GM23338 (cell line): ENCODE results near the gene IFI16. TPM values are rescaled to one million over a fixed set of nuclear protein-coding genes. Genes with fewer than 3 reads are reported as not detected.

Experiments used
- ATAC-seq: fragments of 200-7000 bp; cut with Tn5 transposase; 3 replicates; pipeline ENCODE4 v1.9.1; 2020
- DNase-seq: peaks from one replicate; pipeline ENCODE4 v3.0.0-alpha.2; 2015; ENCODE audit warnings: low spot score
- H2AFZ ChIP-seq: fragments of 200-600 bp; sonication (generic); 2 replicates; pipeline ENCODE4 v1.8.0; 2016; ENCODE audit warnings: antibody characterized with exemption, mild to moderate bottlenecking, moderate library complexity
- H3F3A ChIP-seq: fragments of 200-600 bp; sonication (generic); replicated peaks from 2 replicates; pipeline ENCODE4 v1.8.0; 2017; ENCODE audit warnings: antibody characterized with exemption, mixed run types, low read depth
- H3K27ac ChIP-seq: fragments of 200-600 bp; sonication (generic); 2 replicates; pipeline ENCODE4 v1.6.1; 2016; ENCODE audit warnings: low read depth
- H3K27me3 ChIP-seq: fragments of 200-600 bp; sonication (generic); 2 replicates; pipeline ENCODE4 v1.8.0; 2016; ENCODE audit warnings: mild to moderate bottlenecking, mixed run types, moderate library complexity; ENCODE audit not compliant: insufficient read depth
- H3K36me3 ChIP-seq: fragments of 200-600 bp; sonication (generic); 2 replicates; pipeline ENCODE4 v1.8.0; 2016; ENCODE audit warnings: mild to moderate bottlenecking; ENCODE audit not compliant: insufficient read depth
- H3K4me1 ChIP-seq: fragments of 200-600 bp; sonication (generic); 2 replicates; pipeline ENCODE4 v1.8.0; 2016; ENCODE audit warnings: mild to moderate bottlenecking, moderate library complexity; ENCODE audit not compliant: insufficient read depth
- H3K4me2 ChIP-seq: fragments of 200-600 bp; sonication (generic); 2 replicates; pipeline ENCODE4 v1.7.1; 2017; ENCODE audit warnings: mixed run types
- H3K4me3 ChIP-seq: fragments of 200-600 bp; sonication (generic); 2 replicates; pipeline ENCODE4 v1.6.1; 2016; ENCODE audit warnings: mixed run types
- H3K79me2 ChIP-seq: fragments of 200-600 bp; sonication (generic); replicated peaks from 2 replicates; pipeline ENCODE4 v1.8.0; 2017; ENCODE audit warnings: mild to moderate bottlenecking; ENCODE audit not compliant: insufficient read depth
- H3K9me2 ChIP-seq: fragments of 200-600 bp; sonication (generic); 2 replicates; pipeline ENCODE4 v1.8.0; 2017; ENCODE audit not compliant: insufficient read depth
- H4K20me1 ChIP-seq: fragments of 200-600 bp; sonication (generic); replicated peaks from 2 replicates; pipeline ENCODE4 v1.8.0; 2017; ENCODE audit warnings: mild to moderate bottlenecking; ENCODE audit not compliant: insufficient read depth
- H3K27ac Mint-ChIP-seq: 2 replicates; pipeline ENCODE4 v1.8.0; 2020; ENCODE audit warnings: inconsistent platforms, mild to moderate bottlenecking, moderate library complexity, mixed read lengths
- H3K27me3 Mint-ChIP-seq: 3 replicates; pipeline ENCODE4 v1.8.0; 2022; ENCODE audit warnings: low read depth, mild to moderate bottlenecking, moderate library complexity, mixed read lengths, inconsistent platforms; ENCODE audit not compliant: insufficient read depth, poor library complexity
- H3K36me3 Mint-ChIP-seq: 3 replicates; pipeline ENCODE4 v1.8.0; 2021; ENCODE audit warnings: low read depth, mild to moderate bottlenecking, inconsistent platforms, moderate library complexity, mixed read lengths
- H3K4me1 Mint-ChIP-seq: 3 replicates; pipeline ENCODE4 v1.8.0; 2020; ENCODE audit warnings: mild to moderate bottlenecking, inconsistent platforms, mixed read lengths
- H3K4me3 Mint-ChIP-seq: 3 replicates; pipeline ENCODE4 v1.8.0; 2021; ENCODE audit warnings: moderate library complexity, mild to moderate bottlenecking, inconsistent platforms, mixed read lengths
- H3K9me3 Mint-ChIP-seq: 3 replicates; pipeline ENCODE4 v1.8.0; 2020; ENCODE audit warnings: moderate library complexity, mild to moderate bottlenecking, inconsistent platforms, mixed read lengths
- CTCF ChIP-seq, 2 experiments: fragments of 200-600 bp in 1 of 2; sonication (generic) in 1 of 2; conservative IDR thresholded peaks; 2 replicates each; pipeline versions ENCODE4 v1.5.1 to v1.6.1; 2016 to 2017; ENCODE audit warnings: antibody characterized with exemption in 2 of 2, low read depth in 2 of 2, mild to moderate bottlenecking in 2 of 2, moderate library complexity in 1 of 2
- EZH2 ChIP-seq: fragments of 200-600 bp; sonication (generic); IDR thresholded peaks from one replicate; pipeline ENCODE4 v1.8.0; 2017; ENCODE audit warnings: antibody characterized with exemption, mild to moderate bottlenecking, low read depth; ENCODE audit not compliant: unreplicated experiment
- EZH2phosphoT487 ChIP-seq: fragments of 200-600 bp; sonication (generic); IDR thresholded peaks from one replicate; pipeline ENCODE4 v1.8.1; 2018; ENCODE audit warnings: antibody characterized with exemption; ENCODE audit not compliant: unreplicated experiment
- JUNB ChIP-seq: IDR thresholded peaks from one replicate; pipeline ENCODE4 v1.6.1; 2016; ENCODE audit warnings: antibody characterized with exemption; ENCODE audit not compliant: unreplicated experiment
- NANOG ChIP-seq: IDR thresholded peaks from 2 replicates; pipeline ENCODE4 v1.6.1; 2016; ENCODE audit warnings: antibody characterized with exemption, borderline replicate concordance
- POLR2AphosphoS5 ChIP-seq: IDR thresholded peaks from 2 replicates; pipeline ENCODE4 v1.6.1; 2016; ENCODE audit warnings: antibody characterized with exemption, low read depth
- REST ChIP-seq: IDR thresholded peaks from one replicate; pipeline ENCODE4 v1.6.1; 2018; ENCODE audit warnings: antibody characterized with exemption; ENCODE audit not compliant: unreplicated experiment
- STAT1 ChIP-seq: IDR thresholded peaks from one replicate; pipeline ENCODE4 v1.6.1; 2016; ENCODE audit warnings: antibody characterized with exemption; ENCODE audit not compliant: unreplicated experiment
- ZNF114 ChIP-seq: fragments of 250-450 bp; sonication (Bioruptor Pico); IDR thresholded peaks from 2 replicates; pipeline ENCODE4 v1.5.0; 2020; ENCODE audit warnings: mild to moderate bottlenecking, moderate library complexity
- ZNF331 ChIP-seq: fragments of 250-450 bp; sonication (Bioruptor Pico); IDR thresholded peaks from 2 replicates; pipeline ENCODE4 v1.5.0; 2020; ENCODE audit warnings: low read depth, mild to moderate bottlenecking, moderate library complexity
- polyA plus RNA-seq: library from polyadenylated mRNA; unstranded; fragments of >200 nt; fragmentation: Nextera tagmentation; extraction: Ambion mirVana; gene quantifications from 2 replicates; pipeline ENCODE4 v1.2.1, GENCODE V29; 2016
- total RNA-seq: library from RNA; depleted of rRNA; stranded (reverse); fragments of >200 nt; shearing (Covaris generic); gene quantifications from 2 replicates; pipeline ENCODE4 v1.2.3, GENCODE V29; 2014

Gene IFI16
- total and polyA plus RNA-seq, 2 experiments from 2014 or later = 0.31 to 2.1 TPM

GRCh38 chr1:158989424-158989823 is 20.3 kb upstream of the IFI16 start:
- no peak for ATAC-seq
- Histone ChIP-seq H4K20me1 (no peaks in the 10 kb centered on the region), H3K4me1 (no peaks in the 10 kb centered on the region), H3K27ac (no peak overlapping the region), H3K36me3 (no peaks in the 10 kb centered on the region), H3K79me2 (no peaks in the 10 kb centered on the region), H3K9me2 (peaks cover 11% of the 10 kb centered on the region), H3K4me3 (no peak overlapping the region), H3F3A (no peaks in the 10 kb centered on the region), H3K4me2 (no peak overlapping the region), H2AFZ (no peak overlapping the region), H3K27me3 (no peaks in the 10 kb centered on the region)
- Mint-ChIP-seq H3K27me3 (no peaks in the 10 kb centered on the region), H3K9me3 (peaks cover under 1% of the 10 kb centered on the region; the same call in 1 of the 3 replicates), H3K36me3 (no peaks in the 10 kb centered on the region; the same call in 2 of the 3 replicates), H3K4me3 (no peak overlapping the region), H3K27ac (no peak overlapping the region), H3K4me1 (no peaks in the 10 kb centered on the region)
- DNase-seq = no peak
- TF ChIP-seq JUNB = no peak
- TF ChIP-seq CTCF (conservative IDR thresholded peaks at IDR 0.05; ENCODE audit: low read depth in 2 of 2) = no peak
- TF ChIP-seq ZNF331 (CRISPR knock-in tag) = no peak
- TF ChIP-seq EZH2phosphoT487 = no peak

- Histone ChIP-seq H3K4me1 (no peaks in the 10 kb centered on the region), H3K4me3 (no peak overlapping the region), H4K20me1 (no peaks in the 10 kb centered on the region), H3K79me2 (no peaks in the 10 kb centered on the region), H3F3A (no peaks in the 10 kb centered on the region), H2AFZ (no peak overlapping the region), H3K4me2 (no peak overlapping the region), H3K27ac (no peak overlapping the region), H3K9me2 (peaks cover 6% of the 10 kb centered on the region), H3K36me3 (no peaks in the 10 kb centered on the region), H3K27me3 (no peaks in the 10 kb centered on the region)
- Mint-ChIP-seq H3K36me3 (no peaks in the 10 kb centered on the region), H3K27me3 (no peaks in the 10 kb centered on the region), H3K4me1 (no peaks in the 10 kb centered on the region), H3K27ac (no peak overlapping the region), H3K9me3 (peaks cover 5% of the 10 kb centered on the region; the same call in 1 of the 3 replicates), H3K4me3 (no peak overlapping the region)
- TF ChIP-seq ZNF114 (CRISPR knock-in tag) (no peak), NANOG (no peak), EZH2phosphoT487 (no peak)
- DNase-seq = no peak
- no peak for ATAC-seq
Observed at GRCh38 chr1:158992787-158993312, 16.9 kb upstream of the IFI16 start.

GRCh38 chr1:158996998-158997397 is 12.7 kb upstream of the IFI16 start:
- no peaks in the 10 kb centered on the region for H3K36me3 ChIP-seq
- Mint-ChIP-seq H3K9me3 (peaks cover 5% of the 10 kb centered on the region; the same call in 1 of the 3 replicates), H3K36me3 (no peaks in the 10 kb centered on the region), H3K4me1 (peaks cover 11% of the 10 kb centered on the region), H3K27me3 (peaks cover 4% of the 10 kb centered on the region), H3K4me3 (no peak overlapping the region), H3K27ac (no peak overlapping the region)
- no peak overlapping the region for H3K27ac ChIP-seq
- no peaks in the 10 kb centered on the region for H3K79me2 ChIP-seq
- H3F3A ChIP-seq = no peaks in the 10 kb centered on the region
- ATAC-seq = no peak
- no peak overlapping the region for H2AFZ ChIP-seq
- DNase-seq = no peak
- H3K4me1 ChIP-seq = peaks cover 13% of the 10 kb centered on the region; the same call in 1 of the 2 replicates
- no peak overlapping the region for H3K4me2 ChIP-seq
- H3K27me3 ChIP-seq = no peaks in the 10 kb centered on the region
- H4K20me1 ChIP-seq = no peaks in the 10 kb centered on the region
- TF ChIP-seq STAT1 (no peak), REST (no peak), NANOG (no peak), POLR2AphosphoS5 (no peak), ZNF114 (CRISPR knock-in tag) (no peak), EZH2 (no peak)
- H3K4me3 ChIP-seq = no peak overlapping the region
- peaks cover 6% of the 10 kb centered on the region; the same call in 1 of the 2 replicates for H3K9me2 ChIP-seq
